B cell (primary cell): ENCODE measurements around the gene ALG2. TPM values are rescaled to one million over a fixed set of nuclear protein-coding genes. Genes with fewer than 3 reads are reported as not detected.

Experiments used
- ATAC-seq: fragments of 200-7000 bp; cut with Tn5 transposase; one replicate; pipeline ENCODE4 v1.10.0; 2021; ENCODE audit warnings: low read depth, mild to moderate bottlenecking, moderate number of reproducible peaks, moderate library complexity
- CTCF ChIA-PET: fragments of 350-600 bp; sonication (Branson Sonifier 250); formaldehyde crosslinking; loops from one replicate; lab custom pipeline; 2021; ENCODE audit warnings: antibody characterized with exemption, inconsistent platforms; lab: Charles Lee
- POLR2A ChIA-PET: fragments of 350-600 bp; sonication (Branson Sonifier 250); formaldehyde crosslinking; loops from one replicate; lab custom pipeline; 2021; ENCODE audit warnings: antibody characterized with exemption; lab: Charles Lee
- DNase-seq: peaks from one replicate; pipeline ENCODE4 v3.0.0; 2013
- H2AFZ ChIP-seq: 2 replicates; pipeline ENCODE4 v1.6.1; 2012; ENCODE audit warnings: mild to moderate bottlenecking, low read depth, low read length; ENCODE audit not compliant: insufficient read depth, poor library complexity, severe bottlenecking
- H3K27ac ChIP-seq, 2 donors: 1 replicate in 1 of 2; 2 replicates in 1 of 2; pipeline ENCODE4 v1.5.1; 2012 to 2013; ENCODE audit warnings: low read length in 2 of 2, mild to moderate bottlenecking in 2 of 2, moderate library complexity in 1 of 2
- H3K27me3 ChIP-seq, 4 experiments: fragments of 200-600 bp in 1 of 4; sonication (generic) in 1 of 4; replicated peaks in 1 of 4; 1 replicate in 2 of 4; 2 replicates in 2 of 4; pipeline versions ENCODE4 v1.6.1 to v1.7.0; 2013 to 2016; ENCODE audit warnings: low read length in 3 of 4, mild to moderate bottlenecking in 2 of 4, mixed read lengths in 1 of 4, moderate library complexity in 1 of 4; ENCODE audit not compliant: insufficient read depth in 4 of 4, control insufficient read depth in 3 of 4; ENCODE audit errors: control extremely low read depth in 1 of 4
- H3K36me3 ChIP-seq, 2 experiments: replicated peaks in 1 of 2; 1 replicate in 1 of 2; 2 replicates in 1 of 2; pipeline versions ENCODE4 v1.6.1 to v1.7.1; 2013; ENCODE audit warnings: low read length in 1 of 2; ENCODE audit not compliant: insufficient read depth in 2 of 2, control insufficient read depth in 1 of 2; ENCODE audit errors: control extremely low read depth in 1 of 2, extremely low read depth in 1 of 2
- H3K4me1 ChIP-seq, 2 donors: fragments of 200-600 bp in 1 of 2; sonication (generic) in 1 of 2; 1 replicate in 1 of 2; 2 replicates in 1 of 2; pipeline versions ENCODE4 v1.5.1 to v1.6.1; 2013 to 2017; ENCODE audit warnings: low read length in 2 of 2; ENCODE audit not compliant: control insufficient read depth in 2 of 2, insufficient read depth in 2 of 2
- H3K4me2 ChIP-seq: replicated peaks from 2 replicates; pipeline ENCODE3; 2012; ENCODE audit warnings: mild to moderate bottlenecking, low read depth, low read length; ENCODE audit not compliant: poor library complexity, severe bottlenecking
- H3K4me3 ChIP-seq, 5 experiments: fragments of 200-600 bp in 1 of 5; sonication (generic) in 1 of 5; 1 replicate in 3 of 5; 2 replicates in 2 of 5; pipeline versions ENCODE4 v1.5.1 to v1.7.0; 2011 to 2016; ENCODE audit warnings: low read length in 4 of 5, mild to moderate bottlenecking in 4 of 5, low read depth in 2 of 5, control low read depth in 1 of 5, moderate library complexity in 1 of 5; ENCODE audit not compliant: insufficient read depth in 1 of 5; ENCODE audit errors: control extremely low read depth in 1 of 5, extremely low read depth in 1 of 5
- H3K79me2 ChIP-seq: fragments of 200-600 bp; sonication (generic); one replicate; pipeline ENCODE4 v1.6.0; 2016; ENCODE audit warnings: low read length; ENCODE audit not compliant: control insufficient read depth, insufficient read depth
- H3K9ac ChIP-seq: fragments of 200-600 bp; sonication (generic); 2 replicates; pipeline ENCODE4 v1.6.1; 2017; ENCODE audit warnings: mild to moderate bottlenecking, low read length, moderate library complexity
- H3K9me3 ChIP-seq, 3 donors: one replicate each; pipeline versions ENCODE4 v1.6.1 to v1.7.1; 2013; ENCODE audit warnings: low read length in 2 of 3; ENCODE audit not compliant: control insufficient read depth in 2 of 3, insufficient read depth in 1 of 3; ENCODE audit errors: control extremely low read depth in 1 of 3
- H4K20me1 ChIP-seq: 2 replicates; pipeline ENCODE4 v1.6.0; 2012; ENCODE audit warnings: mild to moderate bottlenecking, low read length; ENCODE audit not compliant: insufficient read depth, control insufficient read depth, poor library complexity, severe bottlenecking
- H3K27ac Mint-ChIP-seq: one replicate; pipeline ENCODE4 v1.8.0; 2021; ENCODE audit warnings: mixed read lengths
- H3K27me3 Mint-ChIP-seq: one replicate; pipeline ENCODE4 v1.8.0; 2021; ENCODE audit warnings: mixed read lengths
- H3K4me1 Mint-ChIP-seq: one replicate; pipeline ENCODE4 v1.8.0; 2021; ENCODE audit warnings: mixed read lengths
- H3K4me3 Mint-ChIP-seq: one replicate; pipeline ENCODE4 v1.8.0; 2021; ENCODE audit warnings: mixed read lengths
- H3K9me3 Mint-ChIP-seq: one replicate; pipeline ENCODE4 v1.8.0; 2022; ENCODE audit warnings: mixed read lengths; ENCODE audit not compliant: insufficient read depth
- CTCF ChIP-seq: fragments of 200-600 bp; IDR thresholded peaks from one replicate; pipeline ENCODE4 v1.8.0; 2022; ENCODE audit warnings: antibody characterized with exemption, mild to moderate bottlenecking
- EZH2 ChIP-seq: IDR thresholded peaks from 2 replicates; pipeline ENCODE4 v1.6.1; 2012; ENCODE audit warnings: borderline replicate concordance, low read depth, mild to moderate bottlenecking, moderate library complexity, low read length; ENCODE audit not compliant: insufficient read depth, poor library complexity, severe bottlenecking
- WGBS: methylation state at CpG from one replicate; pipeline ENCODE4 v1.1.5; 2013; ENCODE audit warnings: missing lambda C conversion rate; ENCODE audit not compliant: insufficient coverage; 5-methylcytosine and 5-hydroxymethylcytosine counted together
- intact Hi-C: fragments of 100-400 bp; cut with micrococcal nuclease; formaldehyde crosslinking; loops from one replicate; pipeline ENCODE4 v1.10.0; 2022
- polyA plus RNA-seq: library from polyadenylated mRNA; depleted of rRNA; stranded (reverse); fragments of >200 nt; gene quantifications from 2 replicates; pipeline ENCODE4 v1.2.3, GENCODE V29; 2012
- total RNA-seq, 2 donors: library from RNA; stranded (reverse); fragments of 120-200 nt in 1 of 2; gene quantifications; 1 replicate in 1 of 2; 2 replicates in 1 of 2; pipeline versions ENCODE4 v1.2.3 to v1.2.4, GENCODE V29; 2013 to 2022

The ALG2 gene
- total and polyA plus RNA-seq, 2 donors (not counting 1 experiment from before 2014, with no cell fraction given) = 14.3 to 46.3 TPM

GRCh38 chr9:99173570-99174504, 47.9 kb downstream of the ALG2 start:
- Mint-ChIP-seq H3K4me3 (no peak overlapping the region), H3K4me1 (peaks cover 29% of the 10 kb centered on the region), H3K27me3 (no peaks in the 10 kb centered on the region), H3K9me3 (no peaks in the 10 kb centered on the region), H3K27ac (no peak overlapping the region)
- H3K4me1 ChIP-seq = peaks cover 3 to 7% of the 10 kb centered on the region in 2 donors
- H3K4me3 ChIP-seq = no peak overlapping the region
- ATAC-seq = no peak
- POLR2A ChIA-PET = interaction anchor here (0.6 to 1.2 kb wide), 2 partner anchors 63 to 647 kb away, joined by 3 to 4 read pairs; no protein-coding TSS in a partner anchor
- CTCF ChIA-PET = interaction anchor here (0.6 to 3.6 kb wide), 4 partner anchors 8 to 11 kb away, joined by 3 to 27 read pairs (median 6); no protein-coding TSS in a partner anchor
- intact Hi-C loops = no loop called here
- DNase-seq = no peak
- H3K27me3 ChIP-seq = no peaks in the 10 kb centered on the region
- no peaks in the 10 kb centered on the region for H4K20me1 ChIP-seq
- H2AFZ ChIP-seq = no peak overlapping the region
- TF ChIP-seq EZH2 (no peak), CTCF (no peak)
- no peak overlapping the region for H3K9ac ChIP-seq
- no peaks in the 10 kb centered on the region for H3K79me2 ChIP-seq
- WGBS = 93% methylated on average over 3 of the region's 10 CpGs
- H3K9me3 ChIP-seq = no peaks in the 10 kb centered on the region
- no peaks in the 10 kb centered on the region for H3K36me3 ChIP-seq
- H3K4me2 ChIP-seq = no peak overlapping the region
- no peak overlapping the region for H3K27ac ChIP-seq
